Fibroblast of villous mesenchyme (primary cell): ENCODE measurements around the gene FBLN7. TPM values are rescaled to one million over a fixed set of nuclear protein-coding genes. Genes with fewer than 3 reads are reported as not detected.

Experiments
- DNase-seq: peaks from one replicate; pipeline ENCODE4 v3.0.0-alpha.2; 2010; ENCODE audit warnings: low read depth
- H3K4me3 ChIP-seq: 2 replicates; pipeline ENCODE4 v1.5.1; 2011; ENCODE audit warnings: low read depth, mild to moderate bottlenecking, low read length
- total RNA-seq: library from RNA; depleted of rRNA; stranded (reverse); fragments of >200 nt; gene quantifications from 2 replicates; pipeline ENCODE4 v1.2.3, GENCODE V29; 2012
- TF ChIP-seq, protein P1 (sequence below): IDR thresholded peaks from 2 replicates; pipeline ENCODE4 v1.5.1; 2012; ENCODE audit warnings: low read depth, mild to moderate bottlenecking, low read length; ENCODE audit not compliant: insufficient read depth

Gene FBLN7
- total RNA-seq, 1 donor, result 1.3 TPM

DNA sequence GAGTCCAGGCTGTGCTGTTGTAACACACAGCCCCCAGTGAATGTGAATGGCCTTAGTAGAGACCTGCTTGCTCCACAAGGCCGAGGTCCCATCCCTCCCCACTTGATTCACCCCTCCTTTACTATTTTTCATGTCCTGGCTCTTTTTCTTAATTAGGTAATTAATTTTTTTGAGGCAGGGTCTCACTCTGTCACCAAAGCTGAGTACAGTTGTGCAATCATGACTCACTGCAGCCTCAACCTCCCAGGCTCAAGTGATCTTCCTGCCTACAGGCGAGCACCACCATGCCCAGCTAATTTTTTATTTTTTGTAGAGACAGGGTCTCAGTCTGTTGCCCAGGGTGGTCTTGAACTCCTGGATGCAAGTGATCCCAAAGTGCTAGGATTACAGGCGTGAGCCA, 19.3 kb downstream of the FBLN7 start:
- TF ChIP-seq, protein P1, sequence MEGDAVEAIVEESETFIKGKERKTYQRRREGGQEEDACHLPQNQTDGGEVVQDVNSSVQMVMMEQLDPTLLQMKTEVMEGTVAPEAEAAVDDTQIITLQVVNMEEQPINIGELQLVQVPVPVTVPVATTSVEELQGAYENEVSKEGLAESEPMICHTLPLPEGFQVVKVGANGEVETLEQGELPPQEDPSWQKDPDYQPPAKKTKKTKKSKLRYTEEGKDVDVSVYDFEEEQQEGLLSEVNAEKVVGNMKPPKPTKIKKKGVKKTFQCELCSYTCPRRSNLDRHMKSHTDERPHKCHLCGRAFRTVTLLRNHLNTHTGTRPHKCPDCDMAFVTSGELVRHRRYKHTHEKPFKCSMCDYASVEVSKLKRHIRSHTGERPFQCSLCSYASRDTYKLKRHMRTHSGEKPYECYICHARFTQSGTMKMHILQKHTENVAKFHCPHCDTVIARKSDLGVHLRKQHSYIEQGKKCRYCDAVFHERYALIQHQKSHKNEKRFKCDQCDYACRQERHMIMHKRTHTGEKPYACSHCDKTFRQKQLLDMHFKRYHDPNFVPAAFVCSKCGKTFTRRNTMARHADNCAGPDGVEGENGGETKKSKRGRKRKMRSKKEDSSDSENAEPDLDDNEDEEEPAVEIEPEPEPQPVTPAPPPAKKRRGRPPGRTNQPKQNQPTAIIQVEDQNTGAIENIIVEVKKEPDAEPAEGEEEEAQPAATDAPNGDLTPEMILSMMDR, result no peak
- DNase-seq, result no peak
- H3K4me3 ChIP-seq, result no peak overlapping the region

DNA sequence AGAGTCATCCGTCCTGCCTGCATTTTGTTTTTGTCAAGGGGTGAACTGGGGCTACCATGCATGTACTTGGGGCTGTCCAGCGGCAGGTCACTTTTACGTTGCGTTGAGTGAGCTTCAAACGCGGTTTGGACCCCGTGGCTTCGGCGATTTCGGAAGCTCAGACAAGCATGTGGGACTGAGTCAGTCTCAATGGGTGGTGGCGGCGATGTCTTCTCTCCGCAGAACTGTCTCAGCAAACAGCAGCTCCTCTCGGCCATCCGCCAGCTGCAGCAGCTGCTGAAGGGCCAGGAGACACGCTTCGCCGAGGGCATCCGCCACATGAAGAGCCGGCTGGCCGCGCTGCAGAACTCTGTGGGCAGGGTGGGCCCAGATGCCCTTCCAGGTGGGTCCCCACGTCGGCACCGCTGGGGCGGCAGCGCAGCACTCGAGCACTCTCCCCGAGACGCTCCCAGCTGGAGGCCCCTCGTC, 21.3 kb downstream of the FBLN7 start:
- no peak overlapping the region for H3K4me3 ChIP-seq
- DNase-seq, result no peak
- TF ChIP-seq, protein P1, result no peak

DNA sequence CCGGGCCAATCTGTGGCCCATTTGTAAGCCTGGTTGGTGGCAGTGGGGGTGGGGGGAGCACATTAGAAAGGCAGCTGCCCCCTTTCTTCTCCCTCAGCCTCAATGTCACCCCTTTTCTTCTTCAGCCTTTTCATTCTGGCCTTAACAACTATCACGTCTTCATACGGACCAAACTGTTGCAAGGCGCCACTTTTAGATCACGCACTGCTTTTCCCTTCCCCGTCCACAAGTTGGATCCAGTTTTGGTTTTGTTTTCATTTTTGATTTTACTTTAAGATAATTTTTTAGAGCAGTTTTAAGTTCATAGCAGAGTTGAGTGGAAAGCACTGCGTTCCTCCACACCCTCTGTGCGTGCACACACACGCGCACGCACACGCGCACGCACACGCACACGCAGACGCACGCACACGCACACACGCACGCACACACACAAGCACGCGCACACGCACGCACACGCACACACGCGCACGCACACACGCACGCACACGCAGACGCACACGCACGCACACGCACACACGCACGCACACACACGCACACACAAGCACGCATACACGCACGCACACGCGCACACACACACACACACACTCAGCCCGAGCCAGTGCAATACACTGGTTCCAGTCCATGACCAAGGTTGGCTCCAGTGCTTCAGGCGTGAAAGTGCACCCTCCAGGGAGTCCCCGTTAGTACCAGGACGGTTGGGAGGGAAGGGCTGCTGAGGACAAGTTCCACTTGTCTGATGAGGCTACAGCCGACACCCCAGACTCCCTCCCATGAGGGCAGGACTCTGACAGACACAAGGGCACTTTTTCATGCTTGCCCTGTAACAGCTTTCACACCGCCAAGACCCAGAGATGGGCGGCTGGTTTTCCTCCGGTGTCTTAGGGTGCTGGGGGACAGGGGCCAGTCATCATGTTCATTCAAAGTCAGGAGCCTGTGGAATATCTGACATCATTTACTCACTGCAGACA, 22.4 kb downstream of the FBLN7 start:
- TF ChIP-seq, protein P1, result no peak
- H3K4me3 ChIP-seq, result no peak overlapping the region
- DNase-seq, result no peak

DNA sequence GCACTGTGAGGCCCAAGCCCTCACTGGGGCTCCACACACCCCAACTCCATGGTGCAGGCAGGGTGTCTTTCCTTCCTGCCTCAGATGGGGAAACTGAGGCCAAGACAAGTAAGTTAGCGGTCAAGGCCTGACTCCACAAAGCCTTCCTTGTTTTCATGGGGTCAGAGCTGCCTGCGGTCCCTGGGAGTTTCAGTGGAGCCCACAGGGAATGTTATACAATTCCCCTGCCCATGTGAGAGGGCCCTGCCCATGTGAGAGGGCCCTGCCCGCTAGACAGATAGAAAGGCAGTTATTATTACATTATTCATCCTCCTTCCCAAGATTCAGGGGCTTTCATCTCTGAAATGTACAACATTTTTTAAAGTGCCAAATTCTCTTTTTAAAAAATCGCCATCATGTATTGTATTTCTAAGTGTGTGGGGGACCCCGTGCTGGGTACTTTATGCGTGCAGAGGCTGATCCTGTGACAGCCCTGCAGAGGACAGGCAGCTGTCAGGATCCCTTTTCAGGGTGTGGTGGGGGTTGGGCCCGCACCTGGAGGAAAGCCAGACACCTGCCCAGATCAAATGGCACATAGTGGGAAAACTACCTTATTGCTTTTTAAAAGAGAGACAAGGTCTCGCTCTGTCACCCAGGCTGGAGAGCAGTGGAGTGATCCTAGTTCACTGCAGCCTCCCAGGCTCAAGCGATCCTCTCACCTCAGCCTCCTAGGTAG, 23.4 kb downstream of the FBLN7 start:
- TF ChIP-seq, protein P1, result no peak
- no peak overlapping the region for H3K4me3 ChIP-seq
- DNase-seq, result no peak

DNA sequence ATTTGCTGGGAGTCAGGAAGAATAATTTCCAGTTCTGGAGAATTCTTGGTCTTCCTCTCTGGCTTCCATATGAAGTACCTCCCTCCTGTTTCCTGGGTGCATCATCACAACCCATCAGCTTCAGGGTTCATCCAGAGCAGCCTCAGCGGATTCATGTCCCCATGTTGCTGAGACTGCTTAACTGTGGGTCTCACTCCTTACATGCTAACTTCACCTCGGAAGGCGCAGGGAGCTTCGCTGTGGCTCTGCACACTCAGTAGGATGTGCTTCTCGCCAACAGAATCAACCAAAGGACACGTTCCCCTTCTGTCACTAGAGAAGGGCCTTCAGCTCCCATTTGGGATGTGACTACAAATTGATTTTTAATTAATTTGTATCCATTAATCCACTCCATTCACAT, 24.2 kb downstream of the FBLN7 start:
- TF ChIP-seq, protein P1, result no peak
- no peak for DNase-seq

DNA sequence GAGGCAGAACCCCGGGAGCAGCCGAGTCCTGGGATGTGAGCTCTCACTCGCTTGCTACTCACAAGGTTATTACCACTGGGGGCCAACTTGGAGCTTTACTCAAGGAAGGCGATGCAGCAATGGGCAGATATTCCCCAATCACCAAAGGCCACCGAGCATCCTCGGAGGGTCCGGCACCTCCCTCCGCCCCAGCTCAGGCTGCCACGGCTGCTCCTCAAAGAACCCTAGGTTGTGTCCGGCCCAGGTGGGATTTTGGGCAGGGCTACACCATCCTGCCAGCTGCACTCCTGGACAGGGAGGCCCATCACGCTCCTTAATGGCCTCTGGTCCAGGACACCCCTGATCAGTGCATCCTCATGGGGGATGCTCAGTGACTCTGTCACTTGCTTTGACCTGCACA, 24.8 kb downstream of the FBLN7 start:
- no peak overlapping the region for H3K4me3 ChIP-seq
- no peak for DNase-seq
- TF ChIP-seq, protein P1, result no peak

More for the DNA sequence above, 24.2 kb downstream of the FBLN7 start:
- no peak overlapping the region for H3K4me3 ChIP-seq
